GM18909 (cell line): ENCODE results near the gene KRTAP12-4.
"Not testable (repeated sequence)": the region's sequence is repeated elsewhere in the genome, so short reads cannot be mapped to it uniquely, and the experiment has no call there.

Source experiments
- ATAC-seq: cut with Tn5 transposase; IDR thresholded peaks from one replicate; pipeline ENCODE4 v1.9.1; 2021; ENCODE audit warnings: mild to moderate bottlenecking; ENCODE audit not compliant: unreplicated experiment, poor library complexity

KRTAP12-4 gene

DNA sequence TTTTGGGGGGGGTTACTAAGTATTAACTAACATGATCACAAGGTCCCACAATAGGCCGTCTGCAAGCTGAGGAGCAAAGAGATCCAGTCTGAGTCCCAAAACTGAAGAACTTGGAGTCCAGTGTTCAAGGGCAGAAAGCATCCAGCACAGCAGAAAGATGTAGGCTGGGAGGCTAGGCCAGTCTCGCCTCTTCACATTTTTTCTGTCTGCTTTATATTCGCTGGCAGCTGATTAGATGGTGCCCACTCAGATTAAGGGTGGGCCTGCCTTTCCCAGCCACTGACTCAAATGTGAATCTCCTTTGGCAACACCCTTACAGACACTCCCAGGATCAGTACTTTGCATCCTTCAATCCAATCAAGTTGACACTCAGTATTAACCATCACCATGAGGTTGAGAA is 35.3 kb upstream of the KRTAP12-4 start:
- ATAC-seq: not testable (repeated sequence)

DNA sequence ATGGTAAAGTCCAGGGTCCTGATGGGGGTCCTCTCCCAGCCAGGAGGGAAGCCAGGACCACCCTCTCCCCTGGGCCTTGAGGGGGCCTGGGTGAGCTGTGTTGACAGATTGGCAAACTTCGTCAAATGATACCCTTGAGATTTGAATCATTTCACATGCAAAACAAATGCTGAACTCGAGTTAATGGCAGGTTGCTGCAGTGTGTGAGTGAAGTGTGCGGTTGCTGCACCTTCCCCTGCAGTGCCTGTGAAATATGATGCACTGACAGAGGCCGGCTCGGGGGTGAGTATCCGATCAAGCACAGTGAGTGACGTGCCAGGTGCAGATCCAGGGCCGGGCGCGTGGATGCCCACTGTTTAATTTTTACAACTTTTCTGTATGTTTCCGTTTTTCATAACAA is 33.2 kb upstream of the KRTAP12-4 start:
- ATAC-seq: no peak

DNA sequence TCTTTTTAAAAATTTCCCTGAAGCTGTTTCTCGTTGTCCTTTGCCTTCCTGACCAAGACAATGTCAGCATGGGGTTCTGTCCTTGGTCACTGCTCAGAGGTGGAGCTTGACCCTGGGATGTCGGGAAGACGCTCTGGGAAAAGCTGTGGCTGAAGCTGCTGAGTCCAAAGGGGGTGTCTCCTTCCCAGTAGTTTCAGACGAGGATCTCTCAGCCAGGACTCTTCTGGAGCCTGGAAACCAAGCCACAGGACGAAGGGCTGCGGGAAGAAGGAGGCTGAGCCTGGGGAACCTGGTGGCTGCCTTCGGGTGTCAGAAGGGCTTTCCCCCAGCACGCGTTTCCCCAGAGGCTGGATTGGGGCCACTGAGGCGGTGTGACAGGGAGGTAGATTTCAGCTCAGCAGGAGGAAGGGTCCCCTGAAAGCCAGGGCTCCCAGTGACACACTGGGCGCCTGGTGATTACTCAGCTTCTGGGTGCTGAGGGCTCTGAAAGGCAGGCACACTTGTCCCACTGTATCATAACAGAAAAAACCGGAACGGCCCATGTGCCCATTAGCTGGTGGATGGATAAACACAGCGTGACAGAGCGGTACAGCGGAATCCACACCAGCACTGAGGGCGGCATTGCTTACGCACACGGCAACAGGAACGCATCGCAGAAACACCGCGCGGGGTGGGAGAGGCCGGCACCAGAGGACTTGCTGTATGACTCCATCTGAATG is 32.5 kb upstream of the KRTAP12-4 start:
- ATAC-seq: no peak

DNA sequence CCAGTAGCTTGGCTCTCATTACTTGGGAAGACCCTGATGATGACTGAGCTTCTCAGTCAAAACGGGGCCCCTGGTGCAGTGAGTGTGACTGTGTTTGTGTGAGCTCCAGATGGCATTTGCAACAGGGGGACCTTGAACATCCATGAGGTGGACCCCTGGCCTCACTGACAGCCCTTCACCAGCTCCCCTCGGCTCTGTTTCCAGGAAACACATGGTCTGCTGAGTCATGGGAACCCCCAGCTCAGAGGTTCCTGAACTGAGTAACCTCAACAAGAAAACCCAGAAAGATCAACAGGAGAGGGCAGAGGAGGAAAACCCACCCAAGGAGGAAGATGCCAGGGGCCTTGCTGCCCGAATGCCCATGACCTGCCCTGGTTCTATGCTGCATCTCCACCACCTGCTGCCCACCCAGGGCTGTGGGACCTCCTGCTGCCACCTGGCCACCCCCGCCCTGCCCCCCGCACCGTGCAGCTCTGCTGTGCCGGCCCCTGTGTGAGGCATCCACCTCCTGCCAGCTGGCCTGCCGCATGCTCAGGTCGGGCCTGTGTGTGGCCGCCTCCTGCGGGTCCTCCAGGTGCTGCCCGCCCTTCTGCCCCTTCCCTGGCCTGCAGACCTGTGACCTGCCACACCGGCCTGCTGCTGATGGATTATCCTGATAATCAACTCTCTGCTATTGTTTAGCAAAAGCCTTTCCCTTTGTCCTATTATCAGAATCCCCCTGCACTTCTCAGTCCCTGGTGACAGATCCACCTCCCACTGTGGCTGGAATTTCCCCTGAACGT is 31.7 kb upstream of the KRTAP12-4 start:
- ATAC-seq: no peak

DNA sequence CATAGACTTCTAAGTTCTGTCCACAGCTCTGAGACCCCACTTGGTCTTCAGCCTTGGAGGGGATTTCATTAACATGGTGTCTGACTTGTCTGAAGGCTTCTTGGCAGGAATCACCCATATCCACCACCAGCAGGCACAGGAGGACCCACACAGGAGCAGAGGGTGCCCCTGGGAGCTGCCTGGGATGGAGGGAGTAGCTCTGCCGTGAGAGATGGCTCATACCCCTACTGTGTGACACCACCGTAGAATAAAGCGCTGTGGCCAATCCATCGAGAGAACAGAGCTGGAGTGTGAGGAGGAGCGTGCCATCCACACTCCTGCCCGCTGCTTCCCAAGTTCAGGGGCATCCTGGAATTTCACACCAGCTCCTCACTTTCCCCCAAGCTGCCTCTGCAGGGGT is 30.6 kb upstream of the KRTAP12-4 start:
- ATAC-seq: not testable (repeated sequence)

DNA sequence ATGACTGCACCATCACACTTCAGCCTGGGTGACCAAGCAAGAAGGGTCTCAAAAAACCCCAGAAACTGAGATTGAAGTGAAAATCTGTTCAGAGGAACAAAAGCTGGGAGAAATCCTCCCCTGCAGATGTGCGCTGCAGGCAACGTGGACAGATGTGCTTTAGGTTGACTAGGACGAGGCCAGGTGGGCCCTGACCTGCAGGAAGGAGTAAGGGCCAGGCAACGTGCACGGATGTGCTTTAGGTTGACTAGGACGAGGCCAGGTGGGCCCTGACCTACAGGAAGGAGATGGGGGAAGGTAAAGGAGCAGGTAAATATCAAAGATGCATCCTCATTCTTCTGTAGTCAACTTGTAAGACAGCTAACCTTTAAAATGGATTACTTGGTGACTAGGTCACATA is 30.0 kb upstream of the KRTAP12-4 start:
- ATAC-seq: no peak

DNA sequence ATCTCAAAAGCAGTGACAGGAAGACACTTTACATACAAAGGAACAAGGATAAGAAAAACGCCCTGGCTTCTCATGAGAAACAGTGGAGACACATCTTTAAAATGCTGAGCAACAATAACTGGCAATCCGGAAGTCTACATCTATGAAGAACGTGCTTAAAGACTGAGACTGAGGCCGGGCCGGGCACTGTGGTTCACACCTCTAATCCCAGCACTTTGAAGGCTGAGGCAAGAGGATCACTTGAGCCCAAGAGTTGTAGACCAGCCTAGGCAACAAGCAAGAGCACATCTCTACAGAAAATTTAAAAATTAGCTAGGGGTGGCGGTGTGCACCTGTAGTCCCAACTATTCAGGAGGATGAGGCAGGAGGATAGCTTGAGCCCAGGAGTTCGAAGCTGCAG is 29.6 kb upstream of the KRTAP12-4 start:
- ATAC-seq: no peak

DNA sequence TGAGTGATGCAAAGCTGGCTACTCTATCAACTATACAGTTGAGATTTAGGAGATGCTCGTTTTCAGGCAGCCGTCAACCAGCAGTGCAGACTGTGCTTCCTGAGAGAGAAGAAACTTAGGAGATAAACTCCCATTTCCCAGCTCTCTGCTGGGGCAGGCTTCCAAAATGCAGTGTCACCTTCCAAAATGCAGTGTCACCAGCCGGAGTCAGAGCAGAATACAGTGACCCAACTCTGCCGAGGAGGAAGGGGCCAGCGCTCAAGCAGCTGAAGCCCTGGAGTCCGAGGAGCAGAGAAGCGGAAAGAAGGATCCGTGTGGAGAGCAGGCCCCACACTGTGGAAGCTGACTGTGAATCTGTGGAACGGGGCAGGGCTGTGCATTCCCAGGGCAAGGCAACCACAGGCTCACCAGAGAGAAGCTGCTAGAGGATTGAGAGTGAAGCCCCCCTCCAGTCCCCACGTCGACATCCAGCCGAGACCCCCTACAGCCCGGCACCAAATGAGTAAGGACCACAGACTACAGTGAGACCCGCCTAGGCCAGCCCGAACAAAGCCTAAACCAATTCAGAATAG is 28.2 kb upstream of the KRTAP12-4 start:
- ATAC-seq: no peak

DNA sequence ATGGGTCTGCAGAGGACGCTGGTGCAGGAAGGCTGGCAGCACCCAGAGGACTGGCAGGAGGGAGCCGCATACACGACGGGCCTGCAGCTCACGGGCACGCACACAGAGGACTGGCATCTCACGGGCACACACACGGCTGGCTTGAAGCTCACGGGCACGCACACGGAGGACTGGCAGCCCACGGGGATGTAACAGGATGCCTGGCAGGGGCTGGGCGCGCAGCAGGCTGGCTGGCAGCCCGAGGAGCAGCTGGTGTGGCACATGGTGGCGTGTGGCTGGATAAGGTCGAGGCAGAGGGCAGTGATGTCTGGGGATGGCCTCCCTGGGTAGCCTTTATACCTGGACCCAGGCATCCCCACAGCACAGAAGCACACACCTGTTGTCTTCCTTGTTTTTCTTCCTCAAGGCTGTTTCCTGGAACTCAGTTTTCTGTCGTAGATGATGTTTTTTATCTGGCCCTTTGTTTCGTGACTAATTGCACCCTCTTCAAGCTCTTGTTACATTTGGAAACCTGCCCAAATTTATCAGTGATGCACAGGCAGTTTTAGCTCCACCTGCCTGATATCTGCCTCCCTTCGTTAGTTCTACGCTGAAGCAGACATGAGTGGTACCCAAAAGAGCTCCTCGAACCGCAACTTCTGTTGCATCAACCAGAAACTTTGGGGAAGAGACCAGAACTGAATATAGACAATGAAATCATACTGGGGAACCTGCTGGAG is 27.6 kb upstream of the KRTAP12-4 start, which contains the start of gene KRTAP12-1:
Gene KRTAP12-1, minus strand, starts transcription at position 303 of the 719 bp plus-strand sequence. Its CDS starts 40 bp downstream, at position 263.
- ATAC-seq: no peak

DNA sequence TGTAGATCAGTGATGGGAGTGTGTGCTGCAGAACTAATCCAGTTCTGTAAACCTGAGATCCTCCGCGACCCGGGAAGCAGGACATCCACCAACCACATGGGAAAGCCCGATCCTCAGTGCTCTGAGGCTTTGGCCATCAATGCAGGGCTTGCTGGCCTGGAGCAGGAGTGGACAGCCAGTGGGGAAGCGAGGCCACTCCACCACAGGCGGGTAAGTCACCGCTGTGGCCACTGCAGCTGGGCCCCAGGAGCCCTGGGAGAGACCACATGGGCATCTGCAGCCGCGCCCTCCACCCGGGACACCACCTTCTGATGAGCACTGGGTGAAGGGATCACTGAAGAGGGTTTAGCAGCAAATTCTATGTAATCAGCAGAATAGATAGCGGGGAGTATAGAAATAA is 26.7 kb upstream of the KRTAP12-4 start:
- ATAC-seq: no peak

DNA sequence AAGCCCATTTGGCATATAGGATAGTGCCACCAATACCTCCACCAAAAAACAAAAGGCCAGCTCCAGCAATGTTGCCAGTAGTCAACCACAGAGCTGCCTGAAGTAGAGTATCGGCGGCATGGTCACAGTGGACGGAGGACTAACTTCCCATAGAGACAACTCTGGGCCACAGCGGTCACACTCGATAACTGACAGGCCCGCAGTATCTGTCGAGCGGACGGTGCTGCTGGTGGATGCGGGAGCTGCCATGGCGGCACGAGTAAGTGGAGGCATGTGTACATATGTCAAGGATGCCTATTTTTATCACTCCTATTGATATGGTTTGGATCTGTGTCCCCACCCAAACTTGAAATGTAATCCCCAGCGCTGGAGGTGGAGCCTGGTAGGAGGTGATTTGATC is 23.4 kb upstream of the KRTAP12-4 start:
- no peak for ATAC-seq

DNA sequence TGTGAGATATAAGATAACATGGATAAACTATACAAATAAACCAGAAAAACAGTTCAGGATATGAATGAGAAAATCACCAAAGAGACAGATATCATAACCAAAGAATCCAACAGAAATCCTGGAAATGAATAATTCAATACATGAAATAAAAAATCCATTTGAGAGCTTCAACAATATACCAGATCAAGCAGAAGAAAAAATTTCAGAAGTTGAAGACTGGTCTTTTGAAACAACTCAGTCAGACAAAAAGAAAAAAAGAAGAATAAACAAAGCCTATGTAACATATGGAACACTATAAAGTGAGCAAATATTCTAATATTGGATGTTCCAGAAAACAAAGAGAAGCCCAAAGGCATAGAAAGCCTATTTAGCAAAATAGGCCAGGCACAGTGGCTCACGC is 17.5 kb upstream of the KRTAP12-4 start:
- no peak for ATAC-seq

DNA sequence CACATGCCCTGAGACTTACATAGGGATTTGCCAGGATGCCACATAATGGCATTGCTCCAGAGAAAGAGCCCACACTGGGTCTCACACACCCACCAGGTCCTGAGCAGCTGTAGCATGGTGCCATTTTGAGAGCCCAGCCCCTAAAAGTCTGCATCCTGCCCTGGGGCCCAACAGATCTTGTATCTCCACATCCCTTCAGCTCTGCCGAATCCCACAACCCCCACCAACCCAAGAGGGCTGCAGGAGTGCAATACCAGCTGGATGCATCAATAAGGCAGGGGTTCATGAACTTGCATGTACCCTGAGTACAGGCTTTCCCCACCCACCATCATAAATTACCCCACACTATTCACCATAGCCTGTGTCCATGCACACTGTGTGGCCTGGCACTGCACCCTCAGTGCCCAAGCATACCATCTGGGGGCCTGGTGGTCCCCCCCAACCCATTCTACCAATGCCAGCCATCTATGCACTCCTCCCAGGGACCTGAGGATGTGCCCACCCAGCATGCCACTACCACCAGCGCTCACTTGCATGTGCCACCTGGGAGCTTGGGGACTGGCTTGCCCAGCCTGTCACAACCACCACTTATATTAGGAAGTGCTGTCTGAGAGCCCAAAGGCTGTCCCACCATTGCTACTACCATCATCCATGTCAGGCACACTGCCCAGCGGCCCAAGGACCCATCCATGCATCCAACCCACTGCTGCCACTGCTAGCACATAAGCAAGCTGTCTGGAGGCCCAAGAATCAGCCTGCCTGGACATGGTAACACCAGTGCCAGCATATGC is 16.4 kb upstream of the KRTAP12-4 start:
- no peak for ATAC-seq

DNA sequence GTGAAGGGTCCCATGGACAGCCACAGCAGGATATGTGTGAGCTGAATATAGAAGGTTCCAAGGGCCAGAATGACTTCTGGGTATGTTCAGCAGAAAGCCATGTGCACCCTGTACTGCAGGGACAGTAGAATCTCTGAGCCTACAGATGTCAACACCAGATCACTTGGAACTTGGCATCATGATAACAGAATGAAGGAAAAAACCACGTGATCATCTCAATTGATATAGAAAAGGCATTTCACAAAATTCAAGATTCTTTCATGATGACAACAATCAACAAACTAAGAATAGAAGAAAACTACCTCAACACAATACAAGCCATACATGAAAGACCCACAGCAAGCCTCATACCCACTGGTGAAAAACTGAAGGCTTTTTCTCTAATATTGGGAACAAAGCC is 13.2 kb upstream of the KRTAP12-4 start:
- ATAC-seq: no peak

DNA sequence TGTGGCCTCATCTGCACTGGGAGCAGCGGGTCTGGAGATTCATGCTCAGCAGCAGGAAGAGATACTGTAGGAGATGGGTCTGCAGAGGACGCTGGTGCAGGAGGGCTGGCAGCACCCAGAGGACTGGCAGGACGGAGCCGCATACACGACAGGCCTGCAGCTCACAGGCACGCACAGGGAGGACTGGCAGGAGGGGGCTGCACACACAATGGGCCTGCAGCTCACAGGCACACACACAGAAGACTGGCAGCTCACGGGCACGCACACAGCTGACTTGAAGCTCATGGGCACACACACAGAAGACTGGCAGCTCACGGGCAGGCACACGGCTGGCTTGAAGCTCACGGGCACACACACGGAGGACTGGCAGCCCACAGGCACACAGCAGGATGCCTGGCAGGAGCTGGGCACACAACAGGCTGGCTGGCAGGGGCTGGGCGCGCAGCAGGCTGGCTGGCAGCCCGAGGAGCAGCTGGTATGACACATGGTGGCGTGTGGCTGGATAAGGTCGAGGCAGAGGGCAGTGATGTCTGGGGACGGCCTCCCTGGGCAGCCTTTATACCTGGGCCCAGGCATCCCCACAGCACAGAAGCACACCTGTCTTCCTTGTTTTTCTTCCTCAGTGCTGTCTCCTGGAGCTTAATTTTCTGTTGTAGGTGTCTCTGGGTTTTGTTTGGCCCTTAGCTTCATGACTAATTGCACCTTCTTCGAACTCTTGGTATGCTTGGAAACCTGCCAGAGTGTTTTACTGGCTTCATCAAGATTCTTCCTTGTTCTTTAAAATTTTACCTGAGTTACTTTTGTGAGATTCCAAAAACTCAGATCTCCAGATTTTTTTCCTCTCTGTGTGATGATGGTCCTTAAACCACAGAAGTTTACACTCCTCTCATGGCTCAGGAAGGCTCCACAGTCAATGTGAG is 12.2 kb upstream of the KRTAP12-4 start, which contains the start of gene KRTAP12-2:
Gene KRTAP12-2, minus strand, starts transcription at position 527 of the 920 bp plus-strand sequence. Its CDS starts 41 bp downstream, at position 486.
- no peak for ATAC-seq

DNA sequence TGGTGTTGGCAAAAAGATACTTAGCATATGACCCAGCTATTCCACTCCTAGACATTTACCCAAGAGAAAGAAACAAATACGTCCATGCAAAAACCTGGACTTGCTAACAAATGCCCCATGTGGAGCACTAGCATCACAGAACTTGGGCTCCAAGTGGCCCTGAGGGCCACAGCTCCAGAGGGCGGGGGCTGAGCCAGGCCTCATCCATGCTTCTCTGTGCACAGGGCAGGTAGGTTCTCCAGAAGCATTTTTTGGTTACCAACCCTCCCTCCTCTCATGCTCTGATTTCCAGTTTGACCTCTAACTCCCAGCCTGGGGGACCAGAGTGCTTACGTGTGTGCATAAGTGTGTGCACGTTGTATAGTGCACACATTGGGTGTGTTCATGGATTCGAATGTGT is 10.2 kb upstream of the KRTAP12-4 start:
- no peak for ATAC-seq

DNA sequence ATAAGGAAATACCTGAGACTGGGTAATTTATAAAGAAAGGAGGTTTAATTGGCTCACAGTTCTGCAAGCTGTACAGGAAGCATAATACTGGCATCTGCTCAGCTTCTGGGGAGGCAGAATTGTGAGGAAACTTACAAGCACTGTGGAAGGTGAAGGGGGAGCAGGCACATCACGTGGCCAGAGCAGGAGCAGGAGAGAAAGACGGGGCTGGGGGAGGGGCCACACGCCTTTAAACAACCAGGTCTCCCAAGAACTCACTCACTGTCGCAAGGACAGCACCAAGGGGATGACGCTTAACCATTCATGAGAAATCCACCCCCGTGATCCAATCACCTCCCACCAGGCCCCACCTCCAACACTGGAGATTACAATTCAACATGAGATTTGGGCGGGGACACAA is 7.1 kb upstream of the KRTAP12-4 start:
- not testable (repeated sequence) for ATAC-seq

DNA sequence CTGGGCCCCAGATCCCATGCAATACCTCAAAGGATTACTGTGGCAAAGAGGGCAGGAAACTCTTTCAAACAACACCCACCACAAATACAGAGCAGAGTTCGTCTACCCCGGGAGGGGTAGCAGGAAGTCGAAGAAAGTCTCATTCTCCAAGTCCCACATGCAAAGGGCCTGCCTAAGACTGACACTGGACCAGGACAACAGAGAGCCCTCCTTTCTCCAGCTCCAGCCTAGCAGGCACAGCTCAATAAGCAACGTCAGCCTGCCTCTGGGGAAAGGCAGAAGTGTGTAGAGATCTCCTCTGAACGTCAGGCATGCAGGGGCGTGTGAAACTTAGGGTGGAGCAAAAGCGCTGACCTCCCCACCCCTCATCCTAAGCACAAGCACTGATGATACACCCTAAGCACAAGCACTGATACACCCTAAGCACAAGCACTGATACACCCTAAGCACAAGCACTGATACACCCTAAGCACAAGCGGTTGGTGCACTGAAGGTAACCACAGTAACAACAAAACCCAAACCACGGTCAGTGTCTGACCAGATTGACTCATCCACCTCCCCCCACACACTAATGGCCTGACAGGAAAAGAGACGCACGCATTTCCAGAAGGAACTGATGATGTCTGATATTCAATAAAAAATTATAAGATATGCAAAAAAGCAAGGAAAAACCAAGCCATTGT is 4.6 kb upstream of the KRTAP12-4 start:
- ATAC-seq: no peak
